CD4-positive, alpha-beta T cell treated with Interleukin-10 for 1 hour (primary cell): Measurements from ENCODE around the gene KIF18A.
"Not testable (repeated sequence)": the region's sequence is repeated elsewhere in the genome, so short reads cannot be mapped to it uniquely, and the experiment has no call there.

ENCODE experiments used
- DNase-seq: peaks from one replicate; pipeline ENCODE4 v3.0.0-alpha.2; 2020

The KIF18A gene

DNA sequence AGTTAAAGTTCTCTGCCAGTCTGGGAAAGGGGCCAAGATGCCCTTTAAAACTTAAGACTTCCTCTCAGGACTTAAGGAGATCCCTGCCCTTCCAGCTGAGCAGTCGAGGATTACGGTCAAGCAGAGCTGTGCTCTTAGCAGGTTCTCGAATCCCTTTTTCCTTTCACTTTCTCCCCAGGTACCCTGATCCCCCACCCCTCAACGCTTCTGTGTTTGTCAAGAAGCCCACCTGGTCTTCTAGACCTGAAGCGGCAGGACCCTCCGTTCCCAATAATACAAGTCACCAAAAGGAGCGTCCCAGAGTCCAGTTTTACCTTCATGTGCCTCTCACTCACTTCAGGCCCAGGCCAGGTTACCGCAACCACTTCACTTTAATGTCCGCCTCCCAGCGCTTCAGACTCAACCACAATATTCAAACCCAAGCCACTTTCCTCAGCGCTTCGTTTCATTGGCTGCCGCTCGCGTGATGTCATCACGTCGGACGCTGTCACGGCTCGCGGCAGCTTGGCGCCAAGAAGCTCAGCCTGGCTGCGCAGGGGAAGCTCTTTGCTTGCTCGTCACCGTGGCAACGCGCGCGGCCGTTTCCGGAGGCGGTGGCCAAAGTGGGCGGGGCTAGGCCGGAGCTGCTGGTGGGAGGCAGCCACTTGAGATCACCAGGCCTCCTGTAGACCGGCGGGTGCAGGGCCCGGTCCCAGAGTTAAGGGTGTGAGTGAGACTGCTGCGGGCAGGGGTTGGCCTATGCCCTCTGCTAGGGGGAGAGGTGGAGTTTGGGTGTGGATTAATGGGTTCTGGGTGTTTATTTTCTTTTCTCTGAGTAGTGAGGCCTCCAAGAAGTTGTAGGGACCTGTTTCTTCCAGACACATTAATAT lies at the start of gene KIF18A, which contains the start of gene METTL15:
Gene KIF18A, minus strand, starts transcription at position 407 of the 869 bp plus-strand sequence. CDS start 10,209 bp downstream, outside the sequence.
Gene METTL15, plus strand, starts transcription at position 639 of the 869 bp plus-strand sequence. CDS start 4,947 bp downstream, outside the sequence.
- peak; percentile 98 for DNase-seq

DNA sequence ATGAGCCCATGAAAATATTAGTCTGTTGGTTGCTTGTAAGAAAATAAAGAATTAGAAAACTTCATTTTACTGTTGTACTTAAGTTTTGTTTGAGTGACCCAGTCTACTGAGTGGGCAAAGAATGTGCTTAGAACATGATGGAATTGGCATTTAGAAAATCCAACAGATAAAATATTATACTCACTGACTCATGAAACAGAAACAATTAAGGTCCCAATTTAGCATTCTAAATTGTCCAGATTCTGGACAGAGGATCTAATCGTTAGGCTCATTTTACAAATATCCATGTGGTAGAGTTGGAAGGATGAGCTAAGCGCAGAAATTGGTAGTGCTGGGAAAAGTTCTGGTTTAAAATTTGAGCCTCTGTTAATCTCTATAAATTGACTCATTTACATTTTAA lies 45.6 kb upstream of the KIF18A start:
- DNase-seq = no peak

DNA sequence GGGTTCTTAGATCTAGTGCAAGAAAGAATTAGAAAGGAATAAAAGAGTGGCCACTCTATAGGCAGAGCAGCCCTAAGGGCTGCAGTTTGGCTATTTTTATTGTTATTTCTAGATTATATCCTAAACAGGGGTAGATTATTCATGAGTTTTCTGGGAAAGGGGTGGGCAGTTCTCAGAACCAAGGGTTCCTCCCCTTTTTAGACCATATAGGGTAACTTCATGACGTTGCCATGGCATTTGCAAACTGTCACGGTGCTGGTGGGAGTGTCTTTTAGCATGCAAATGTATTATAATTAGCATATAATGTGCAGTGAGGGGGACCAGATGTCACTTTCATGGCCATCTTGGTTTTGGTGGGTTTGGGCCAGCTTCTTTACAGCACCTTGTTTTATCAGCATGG lies 44.8 kb upstream of the KIF18A start:
- DNase-seq = no peak

DNA sequence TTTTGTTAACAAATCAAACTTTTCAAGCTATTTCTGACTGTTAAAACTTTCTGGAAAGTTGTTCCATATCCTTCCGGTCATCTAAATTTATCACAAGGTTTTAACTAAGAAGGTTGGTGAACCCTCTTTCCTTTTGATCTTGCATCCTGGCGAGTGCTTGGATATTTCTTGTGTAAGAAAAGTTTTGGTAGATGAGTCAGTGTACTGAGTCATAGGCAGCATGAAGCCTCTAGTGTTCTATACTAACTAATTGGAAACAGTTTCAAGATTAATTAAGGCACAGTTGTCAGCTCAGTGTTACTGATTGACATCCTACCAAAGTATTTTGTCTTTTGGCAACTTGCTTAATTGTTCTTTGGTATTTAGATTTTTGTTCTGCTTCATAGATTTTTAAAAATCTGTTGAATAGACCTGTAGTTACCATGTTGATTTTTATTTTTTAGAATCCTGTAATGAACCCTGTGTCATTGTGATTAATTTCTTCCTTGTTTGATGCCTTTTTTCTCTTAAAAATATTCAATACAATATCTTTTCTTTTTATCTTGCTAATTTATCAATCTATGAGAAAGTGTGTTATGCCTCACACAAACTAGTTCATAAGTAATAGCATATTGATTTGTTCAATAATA lies 38.3 kb upstream of the KIF18A start:
- DNase-seq = no peak

GRCh38 chr11:28144808-28145207 lies 36.9 kb upstream of the KIF18A start:
- no peak for DNase-seq

DNA sequence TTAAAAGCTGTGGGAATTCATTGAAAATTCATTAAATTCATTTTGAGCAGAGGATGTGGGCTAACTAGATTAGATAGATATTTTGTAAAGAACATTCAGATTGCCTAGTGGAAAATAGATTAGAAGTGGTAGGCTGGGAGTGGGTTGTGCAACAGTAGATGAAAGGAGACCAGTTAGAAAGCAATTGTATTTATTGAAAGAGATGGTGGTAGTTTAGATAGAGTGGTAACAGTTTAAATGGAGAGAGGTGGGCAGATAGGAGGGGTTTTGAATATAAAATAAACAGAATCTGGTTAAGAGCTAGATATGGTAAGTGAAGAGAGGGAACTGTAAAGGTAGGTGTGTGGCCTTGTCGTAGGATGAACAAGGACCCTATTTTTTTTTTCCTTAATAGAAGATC lies 34.8 kb upstream of the KIF18A start:
- no peak for DNase-seq

DNA sequence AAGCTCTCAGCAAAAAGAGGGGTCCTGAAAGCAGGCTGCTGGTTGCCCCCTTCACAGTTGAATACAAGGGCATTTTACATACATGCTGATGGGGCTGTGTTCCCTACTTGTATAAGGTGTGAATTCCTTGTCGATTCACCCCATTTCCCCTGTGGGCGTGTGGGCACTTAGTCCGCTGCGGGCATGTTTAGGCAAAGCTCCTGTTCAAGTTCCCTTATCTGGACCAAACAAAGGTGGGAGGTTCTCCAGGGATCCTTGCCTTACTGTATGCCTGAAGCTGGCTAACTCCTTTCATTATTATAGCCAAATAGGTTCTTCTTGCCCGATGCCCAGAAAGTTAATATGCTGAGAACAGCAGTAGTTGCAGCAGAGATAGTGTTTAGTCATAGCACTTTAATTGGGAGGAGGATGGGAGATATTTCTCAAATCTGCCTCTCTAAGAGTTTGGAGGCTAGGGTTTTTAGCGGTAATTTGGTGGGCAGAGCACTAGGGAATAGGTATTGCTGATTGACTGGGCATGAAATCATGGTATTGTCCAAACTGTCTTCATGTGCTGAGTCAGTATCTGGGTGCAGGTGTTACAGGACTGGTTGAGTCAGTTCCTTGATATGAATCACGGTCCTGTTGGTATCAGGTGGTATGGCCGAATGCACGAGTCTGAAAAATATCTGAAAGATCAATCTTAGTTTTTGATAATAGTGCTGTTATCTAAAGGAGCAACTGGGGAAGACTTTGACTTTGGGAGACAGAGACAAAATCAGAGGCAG lies 32.9 kb upstream of the KIF18A start:
- no peak for DNase-seq

DNA sequence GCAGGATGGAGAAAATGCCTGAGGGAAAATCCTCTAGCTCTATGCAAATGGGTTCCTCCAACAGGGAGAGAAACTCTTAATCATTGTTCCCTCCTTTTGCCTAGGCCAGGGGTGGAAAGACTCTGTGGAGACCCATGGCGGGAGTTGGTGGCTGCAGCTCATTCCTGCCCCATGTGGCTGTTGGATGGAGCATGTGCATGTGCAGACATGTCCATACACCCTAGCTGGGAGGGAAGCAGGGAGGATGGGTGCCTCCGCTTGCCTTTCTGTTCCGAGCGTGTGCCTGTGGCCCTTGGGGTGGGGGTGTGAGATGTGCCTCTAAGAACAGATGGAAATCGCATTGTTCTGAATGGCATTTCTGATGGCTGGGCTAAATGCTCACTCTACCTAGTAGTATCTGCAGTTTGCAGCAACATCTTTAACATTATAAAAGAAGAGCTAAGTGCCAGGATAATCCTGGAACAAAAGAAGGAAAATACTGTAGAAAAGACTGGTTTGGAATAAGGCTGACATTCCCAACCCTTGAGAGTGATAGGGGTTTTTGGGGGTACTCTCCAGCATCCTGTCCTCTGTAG lies 32.0 kb upstream of the KIF18A start:
- no peak for DNase-seq

- DNase-seq = no peak
Measured at GRCh38 chr11:28137832-28138231, 29.9 kb upstream of the KIF18A start.

DNA sequence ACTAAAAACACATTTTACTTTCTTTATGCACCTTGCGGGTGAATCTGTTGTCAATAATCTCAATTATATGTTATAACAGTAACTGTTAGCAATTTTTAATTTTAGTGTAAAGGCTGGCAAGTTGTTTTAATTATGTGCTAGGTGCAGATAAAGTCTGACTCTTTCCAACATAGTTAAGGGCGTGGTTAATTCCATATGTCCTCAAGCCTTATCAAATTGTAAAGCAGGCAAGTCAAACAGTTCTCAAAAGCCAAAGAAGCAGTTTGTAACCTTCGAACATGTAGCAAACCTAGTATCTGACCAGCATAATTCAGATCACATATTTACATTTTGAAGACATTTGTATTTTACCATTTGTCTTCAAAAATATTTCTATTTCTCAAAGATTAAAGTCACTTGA lies 29.4 kb upstream of the KIF18A start:
- DNase-seq = no peak

DNA sequence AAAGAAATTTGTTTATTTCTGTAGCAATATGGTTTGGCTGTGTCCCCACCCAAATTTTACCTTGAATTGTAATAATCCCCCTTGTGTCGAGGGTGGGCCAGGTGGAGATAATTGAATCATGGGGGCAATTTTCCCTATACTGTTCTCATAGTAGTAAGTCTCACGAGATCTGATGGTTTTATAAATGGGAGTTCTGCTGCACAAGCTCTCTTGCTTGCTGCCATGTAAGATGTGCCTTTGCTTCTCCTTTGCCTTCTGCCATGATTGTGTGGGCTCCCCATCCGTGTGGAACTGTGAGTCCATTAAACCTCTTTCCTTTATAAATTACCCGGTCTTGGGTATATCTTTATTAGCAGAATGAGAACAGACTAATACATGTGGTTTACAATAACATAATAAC lies 28.2 kb upstream of the KIF18A start:
- not testable (repeated sequence) for DNase-seq

- no peak for DNase-seq
Measured at GRCh38 chr11:28133146-28133545, 25.2 kb upstream of the KIF18A start.

GRCh38 chr11:28132548-28132947 lies 24.6 kb upstream of the KIF18A start:
- DNase-seq = no peak

- DNase-seq = no peak
Measured at GRCh38 chr11:28123151-28123581, 15.2 kb upstream of the KIF18A start.

DNA sequence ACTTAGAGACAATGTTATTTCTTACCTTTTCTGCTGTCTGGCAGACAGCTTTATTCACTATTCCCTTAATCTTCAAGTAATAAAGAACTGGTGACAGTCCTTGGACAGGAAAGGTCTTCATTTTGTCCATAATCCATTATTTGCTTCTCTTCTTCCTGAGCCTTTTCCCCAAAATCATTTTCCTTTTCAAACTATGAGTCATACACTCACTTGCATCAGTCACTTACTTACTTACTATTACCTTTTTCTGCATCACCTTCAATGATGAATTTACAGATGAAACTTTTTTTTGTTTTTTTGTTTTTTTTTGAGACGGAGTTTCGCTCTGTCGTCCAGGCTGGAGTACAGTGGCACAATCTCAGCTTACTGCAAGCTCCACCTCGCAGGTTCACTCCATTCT lies 9.8 kb upstream of the KIF18A start:
- no peak for DNase-seq

- no peak for DNase-seq
Measured at GRCh38 chr11:28114731-28115130, 6.8 kb upstream of the KIF18A start.

GRCh38 chr11:28114116-28114515 lies 6.2 kb upstream of the KIF18A start:
- no peak for DNase-seq

- DNase-seq = no peak
Measured at GRCh38 chr11:28110821-28111200, 2.9 kb upstream of the KIF18A start.

- DNase-seq = peak; percentile 71
Measured at GRCh38 chr11:28110108-28110820, 2.3 kb upstream of the KIF18A start.

GRCh38 chr11:28108958-28109357 lies 1.0 kb upstream of the KIF18A start:
- no peak for DNase-seq

DNA sequence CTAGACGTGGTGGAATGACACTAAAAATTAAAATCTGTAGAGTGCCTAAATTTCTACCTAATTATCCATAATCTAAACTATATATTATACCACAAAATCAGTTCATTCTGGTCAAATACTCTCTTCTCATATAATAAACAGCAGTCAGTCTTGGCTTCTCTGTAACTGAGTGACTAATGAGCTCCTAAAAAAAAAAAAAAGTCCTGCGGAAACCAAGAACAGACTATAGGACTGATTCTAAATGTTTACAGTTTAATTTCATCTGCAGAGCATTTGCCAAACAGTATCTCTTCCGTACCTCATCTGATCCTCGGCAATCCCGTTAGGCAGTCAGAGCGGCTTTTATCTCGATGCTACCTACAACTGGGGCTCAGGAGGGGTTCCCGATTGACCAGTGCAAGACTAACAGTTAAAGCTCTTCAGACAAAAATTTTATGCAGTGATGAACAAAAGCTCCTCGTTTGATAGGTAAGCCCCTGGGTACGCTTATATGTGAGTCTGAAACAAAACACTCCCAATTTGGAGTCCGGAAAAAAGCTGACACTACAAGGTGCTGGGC lies 686 bp downstream of the KIF18A start:
- peak; percentile 30 for DNase-seq
